Upper lobe of left lung (tissue), 4 donors: ENCODE results near the gene PLCB4.

Source experiments
- CTCF ChIP-seq, 6 experiments: fragments of 450-650 bp in 4 of 6; fragments of 200-600 bp in 2 of 6; sonication (generic) in 2 of 6; IDR thresholded peaks; one replicate each; pipeline ENCODE4 v1.5.1; 2016 to 2019; ENCODE audit warnings: antibody characterized with exemption in 6 of 6
- POLR2A ChIP-seq, 4 donors: fragments of 450-650 bp; IDR thresholded peaks; one replicate each; pipeline ENCODE4 v1.5.1; 2016 to 2017; ENCODE audit warnings: antibody characterized with exemption in 4 of 4, mild to moderate bottlenecking in 2 of 4
- POLR2AphosphoS5 ChIP-seq, 2 donors: sonication (generic); formaldehyde crosslinking; IDR thresholded peaks; one replicate each; pipeline ENCODE4 v1.5.1; 2017; ENCODE audit warnings: antibody characterized with exemption in 2 of 2

GRCh38 chr20:9260027-9260426, 191.1 kb downstream of the PLCB4 start:
- TF ChIP-seq CTCF (IDR thresholded peaks at IDR 0.05) (no peak), POLR2AphosphoS5 (IDR thresholded peaks at IDR 0.05) (no peak), POLR2A (IDR thresholded peaks at IDR 0.05) (no peak)
